HG02981 (cell line): Measurements from ENCODE around the gene ABCA1.
"Not testable (repeated sequence)": the region's sequence is repeated elsewhere in the genome, so short reads cannot be mapped to it uniquely, and the experiment has no call there.

Source experiments
- ATAC-seq: cut with Tn5 transposase; IDR thresholded peaks from one replicate; pipeline ENCODE4 v1.9.1; 2021; ENCODE audit warnings: mild to moderate bottlenecking, moderate library complexity; ENCODE audit not compliant: unreplicated experiment

ABCA1 gene

DNA sequence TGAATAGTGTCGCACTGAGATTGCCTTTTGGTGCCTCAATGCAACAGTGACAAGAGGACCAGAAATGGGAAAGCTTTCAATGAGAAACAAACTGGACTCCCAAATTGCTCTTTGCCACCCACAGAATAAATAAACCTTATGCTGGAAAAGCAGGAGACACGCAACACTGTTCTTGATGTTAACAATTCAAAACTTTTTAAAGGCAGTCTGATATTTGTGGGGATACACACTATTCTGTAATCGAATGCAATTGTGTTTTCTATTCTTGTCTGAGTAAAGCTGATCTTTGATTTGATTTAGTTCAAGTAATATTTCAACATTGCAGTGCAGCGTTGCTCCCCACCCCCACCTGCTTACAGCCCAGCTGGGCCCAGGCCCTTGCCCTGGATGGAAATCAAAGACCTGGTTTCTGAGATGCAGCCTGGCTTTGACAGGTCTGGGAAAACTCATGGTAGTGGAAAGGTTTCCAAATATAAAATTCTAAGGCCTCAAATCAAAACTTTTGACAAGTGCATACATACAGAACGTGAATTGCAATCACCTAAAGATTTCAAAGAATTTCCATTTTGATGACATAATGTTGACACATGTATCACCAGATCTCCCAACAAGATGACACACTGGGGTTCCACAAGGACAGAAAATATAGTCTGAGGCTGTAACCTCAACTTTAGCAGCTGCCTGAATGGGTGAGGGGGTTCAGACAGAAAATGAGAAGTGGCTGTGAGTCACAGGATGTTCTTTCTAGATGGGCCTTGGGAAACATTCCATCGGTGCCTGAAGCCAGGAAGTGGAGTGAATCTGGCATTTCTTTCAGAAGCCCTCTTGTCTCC lies 55.1 kb downstream of the ABCA1 start:
- no peak for ATAC-seq

DNA sequence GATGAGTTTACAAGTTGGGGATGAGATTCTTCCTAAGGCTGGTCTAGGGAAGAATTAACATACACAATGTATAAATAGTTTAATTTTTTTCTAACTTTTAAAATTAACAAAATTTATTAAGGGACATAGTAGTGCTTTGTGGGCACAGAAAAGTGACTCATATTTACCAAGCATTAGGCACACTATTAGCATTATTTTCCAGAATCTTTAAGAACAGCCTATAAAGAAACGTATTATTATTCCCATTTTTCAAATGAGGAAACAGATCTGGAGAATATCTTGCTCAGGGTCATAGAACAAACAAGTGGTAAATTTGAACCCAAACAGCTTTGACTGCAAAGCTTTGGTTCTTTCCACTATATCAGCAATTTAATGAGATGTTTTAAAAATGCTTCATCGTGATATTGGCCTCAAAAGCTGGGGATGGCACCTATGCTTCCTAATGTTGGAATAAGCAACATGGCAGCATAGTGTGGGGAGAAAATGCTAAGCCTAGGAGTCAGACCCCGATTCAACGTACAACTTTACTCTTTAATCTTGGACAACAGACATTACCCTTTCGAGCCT lies 55.9 kb downstream of the ABCA1 start:
- ATAC-seq, result no peak

DNA sequence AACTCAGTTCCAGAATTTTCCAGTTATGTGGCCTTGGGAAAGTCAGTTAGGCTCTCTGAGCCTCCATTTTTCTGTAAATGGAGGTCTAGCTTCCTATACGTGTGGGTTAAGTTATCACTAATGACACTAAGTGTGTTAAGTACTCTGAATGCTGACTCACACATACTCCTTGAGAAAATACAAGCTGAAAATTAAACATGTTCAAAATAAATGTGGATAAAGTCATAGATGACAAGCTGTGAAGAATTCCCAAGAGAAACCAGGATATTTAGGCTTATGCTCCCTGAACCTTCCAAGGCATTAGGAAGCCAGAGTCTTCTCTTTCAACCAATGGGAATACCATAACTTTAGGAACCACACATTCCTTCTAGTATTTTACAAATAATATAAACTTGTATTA lies 58.1 kb downstream of the ABCA1 start:
- no peak for ATAC-seq

DNA sequence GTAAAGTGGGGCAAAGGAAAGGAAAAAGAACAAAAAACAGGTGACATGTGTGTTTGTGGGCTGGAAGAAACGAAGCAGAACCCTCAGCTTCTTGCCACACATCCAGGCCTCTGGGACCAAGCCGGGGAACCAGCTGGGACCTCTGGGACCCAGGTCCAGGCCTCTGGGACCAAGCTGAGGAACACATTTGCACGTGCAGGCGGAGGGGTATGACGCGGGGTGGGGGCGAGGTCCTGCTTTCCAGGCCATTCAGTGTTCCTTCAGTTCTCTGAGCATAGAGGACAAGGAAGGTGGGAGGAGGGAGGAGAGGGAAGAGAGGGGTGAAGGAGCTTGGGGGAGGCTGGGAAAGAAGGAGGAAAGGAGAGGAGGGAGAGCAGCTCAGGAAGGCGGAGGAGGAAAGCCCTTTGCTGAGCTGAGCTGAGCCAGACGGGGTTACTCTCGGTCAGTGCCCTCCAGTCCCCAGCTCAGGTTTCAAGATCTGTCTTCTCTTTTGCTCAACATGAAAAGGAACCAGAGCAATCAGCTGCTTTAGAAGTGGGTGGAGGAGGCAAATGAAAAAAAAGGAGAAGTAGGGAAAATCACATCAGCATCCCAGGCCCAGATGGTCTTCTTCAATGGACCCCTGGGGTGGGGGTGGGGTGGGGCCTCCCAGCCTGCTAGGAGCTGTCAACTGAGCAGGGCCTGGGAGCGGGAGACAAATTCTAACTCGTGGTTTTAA lies 59.1 kb downstream of the ABCA1 start:
- peak; percentile 73 for ATAC-seq

DNA sequence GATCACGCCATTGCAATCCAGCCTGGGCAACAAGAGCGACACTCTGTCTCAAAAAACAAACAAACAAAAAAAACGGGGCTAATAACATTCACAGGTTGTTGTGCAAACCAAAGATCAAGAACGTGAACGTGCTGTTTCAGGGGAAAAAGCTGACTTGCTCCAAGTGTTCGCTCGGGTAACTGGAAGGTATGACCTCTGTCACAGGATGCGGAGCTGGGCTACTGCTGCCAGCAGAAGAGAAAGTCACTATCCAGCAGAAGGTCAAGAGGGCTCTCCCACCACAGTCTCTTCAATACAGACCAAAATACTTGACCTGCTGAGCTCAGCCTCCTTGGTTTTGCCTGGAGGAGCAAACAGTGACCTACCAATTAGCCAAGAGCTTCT lies 59.7 kb downstream of the ABCA1 start:
- ATAC-seq, result no peak

DNA sequence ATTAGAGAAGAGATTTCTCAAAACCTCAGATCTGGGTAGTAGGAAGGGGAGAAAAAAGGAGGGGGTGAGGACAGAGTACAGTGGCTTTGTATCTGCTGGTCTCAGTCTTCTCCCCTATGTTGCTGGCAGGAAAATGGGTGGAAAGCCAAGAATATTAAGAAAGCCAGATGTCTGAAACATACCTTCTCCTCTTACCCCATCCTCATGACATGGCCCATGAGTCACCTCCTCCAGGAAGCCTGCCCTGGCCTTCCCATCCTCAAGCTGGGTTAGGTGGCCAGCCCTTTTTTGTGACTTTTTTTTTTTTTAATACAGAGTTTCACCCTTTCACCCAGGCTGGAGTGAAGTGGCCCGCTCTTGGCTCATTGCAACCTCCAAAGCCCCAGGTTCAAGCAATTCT lies 61.8 kb downstream of the ABCA1 start:
- no peak for ATAC-seq

DNA sequence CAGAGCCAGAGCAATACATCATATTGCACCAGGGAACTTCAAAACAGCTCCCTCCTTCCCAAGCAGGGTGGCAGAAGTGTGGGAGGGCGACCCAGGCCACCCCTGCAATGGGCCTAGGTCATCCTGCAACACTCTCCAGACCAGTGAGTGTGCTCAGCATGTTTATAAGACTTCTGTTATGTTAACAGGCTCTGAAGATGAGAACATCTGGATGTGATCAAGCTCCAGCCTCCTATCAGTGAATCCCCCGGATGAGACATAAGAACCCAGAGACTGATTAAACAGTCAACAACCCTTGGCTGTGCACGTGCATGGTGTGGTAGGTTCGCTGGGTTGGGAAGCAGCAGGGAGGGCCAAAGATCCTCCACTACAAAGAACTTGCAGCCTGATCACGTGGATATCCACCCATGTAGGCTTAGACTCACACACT lies 63.3 kb downstream of the ABCA1 start:
- no peak for ATAC-seq

DNA sequence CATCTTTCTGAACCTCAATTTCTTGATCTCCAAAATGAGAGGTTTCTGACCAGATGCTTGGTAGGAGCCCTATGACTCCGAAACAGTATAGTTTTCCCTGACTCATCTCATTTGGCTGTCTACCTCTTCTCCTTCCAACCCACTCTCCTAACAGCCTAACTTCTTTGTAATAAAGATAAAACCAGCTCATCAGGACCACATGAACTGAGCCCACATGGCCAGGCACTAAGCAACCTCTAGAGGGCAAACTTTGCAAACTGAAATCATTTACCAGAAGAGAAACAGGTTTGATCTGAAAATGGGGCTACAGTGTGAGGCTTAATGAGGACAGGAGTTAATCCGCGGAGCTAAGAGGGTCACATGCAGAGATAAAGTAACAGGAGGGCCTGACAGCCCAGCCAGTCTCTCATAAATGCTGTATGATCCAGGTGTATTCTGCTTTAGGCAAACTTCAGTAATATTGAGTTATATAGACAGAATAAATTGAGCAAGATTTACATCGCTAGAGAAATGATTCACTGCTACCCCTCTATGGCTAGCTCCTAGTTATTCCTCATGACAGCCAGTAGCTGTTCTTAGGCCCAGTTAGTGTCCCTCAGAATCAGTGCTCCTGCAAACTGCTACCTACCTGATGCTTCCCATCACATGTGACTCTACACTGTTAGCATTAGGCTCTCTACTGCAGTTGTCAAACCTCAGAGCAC lies 64.6 kb downstream of the ABCA1 start:
- ATAC-seq, result peak; percentile 82

DNA sequence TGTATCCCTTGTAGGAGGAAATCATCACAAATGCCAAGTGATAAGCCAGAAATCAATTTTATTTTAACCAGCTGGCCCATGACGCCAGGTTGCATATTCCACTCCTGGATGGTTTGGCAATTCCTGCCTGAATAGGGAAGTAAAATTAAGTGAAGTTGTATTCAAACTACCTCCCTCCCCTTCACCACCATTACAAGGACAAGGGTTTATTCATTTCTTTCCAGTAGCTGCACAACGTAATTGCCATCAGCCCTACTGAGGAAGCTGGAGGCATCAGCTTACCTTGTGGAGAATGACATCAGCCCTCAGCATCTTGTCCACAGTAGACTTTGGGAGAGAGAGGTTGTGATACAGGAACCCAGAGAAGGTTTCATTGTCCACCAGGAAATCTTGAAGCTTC lies 66.6 kb downstream of the ABCA1 start:
- ATAC-seq, result no peak

DNA sequence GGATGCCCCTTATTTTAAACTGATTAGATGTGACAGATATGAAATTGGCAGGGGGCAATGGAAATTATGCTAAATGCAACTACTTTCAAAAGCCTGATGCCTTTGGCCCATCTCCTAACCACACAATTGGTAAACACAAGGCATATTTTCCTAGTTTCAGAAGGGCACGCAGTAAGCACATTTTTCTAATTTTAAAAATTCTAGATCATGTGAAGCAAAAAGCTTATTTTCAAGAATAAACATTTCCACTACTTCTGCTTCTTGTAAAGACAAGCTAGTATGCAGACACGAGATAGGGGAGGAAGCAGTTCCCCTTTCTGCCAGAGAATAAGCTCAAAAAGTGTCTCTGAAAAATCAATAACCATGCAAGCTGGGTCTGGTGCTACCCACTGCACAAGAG lies 67.7 kb downstream of the ABCA1 start:
- ATAC-seq, result no peak

DNA sequence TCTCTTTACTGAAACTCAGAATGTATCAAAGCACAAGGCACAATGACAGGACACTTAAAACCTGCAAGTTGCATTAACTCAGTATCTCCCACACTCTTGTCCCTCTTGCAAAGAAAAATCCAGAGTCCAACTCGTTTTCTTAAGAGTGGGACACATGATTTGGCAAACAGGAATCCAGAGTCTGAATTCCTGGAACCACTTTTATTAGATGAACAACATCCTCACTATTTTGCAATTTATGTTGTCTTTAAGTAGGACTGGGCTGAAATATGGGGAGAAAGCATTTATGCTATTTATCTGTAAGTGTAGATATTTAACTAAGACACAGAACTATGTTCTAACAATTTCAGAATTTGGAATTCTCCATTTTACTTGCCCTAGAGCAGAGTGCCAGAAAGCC lies 69.1 kb downstream of the ABCA1 start:
- no peak for ATAC-seq

DNA sequence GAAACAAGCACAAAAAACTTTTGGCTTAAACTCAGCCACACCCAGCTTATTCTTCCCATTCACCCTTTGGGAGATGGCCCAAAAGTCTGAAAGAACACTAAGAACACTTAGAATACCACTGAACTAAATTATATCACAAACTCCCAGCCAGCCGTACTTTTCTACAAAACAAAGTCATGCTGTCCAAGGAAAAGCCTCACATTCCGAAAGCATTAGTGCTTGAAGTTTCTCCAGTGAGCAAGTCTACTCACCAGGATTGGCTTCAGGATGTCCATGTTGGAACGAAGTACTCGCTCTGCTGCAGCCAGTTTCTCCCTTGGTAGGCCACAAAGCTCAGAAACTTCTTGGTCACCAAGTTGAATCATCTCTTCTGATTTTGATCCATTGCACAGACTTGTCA lies 69.7 kb downstream of the ABCA1 start:
- no peak for ATAC-seq

DNA sequence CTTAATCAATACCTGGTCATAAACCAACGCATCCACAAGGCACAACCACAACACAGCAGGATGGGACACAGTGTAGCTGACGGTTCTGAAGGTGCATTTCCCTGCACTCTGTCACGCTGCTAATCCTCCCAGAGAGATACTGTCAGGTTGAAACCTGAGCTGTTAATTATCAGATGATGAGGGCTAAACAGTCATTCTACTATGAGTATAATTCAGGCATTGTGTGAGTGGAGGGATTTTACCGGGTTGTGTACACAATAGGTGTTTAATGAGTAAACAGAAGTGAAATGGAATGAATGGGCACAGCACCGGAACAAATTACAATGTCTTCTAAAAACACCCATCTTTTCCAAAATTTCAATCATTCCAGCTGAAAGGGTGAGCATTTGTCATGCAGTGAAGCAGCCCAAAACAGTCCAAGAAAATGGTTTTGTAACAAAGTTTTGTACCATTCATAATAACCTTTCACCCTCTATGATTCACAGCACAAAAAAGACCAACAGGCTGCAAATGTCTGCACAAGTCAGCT lies 71.5 kb downstream of the ABCA1 start:
- no peak for ATAC-seq

DNA sequence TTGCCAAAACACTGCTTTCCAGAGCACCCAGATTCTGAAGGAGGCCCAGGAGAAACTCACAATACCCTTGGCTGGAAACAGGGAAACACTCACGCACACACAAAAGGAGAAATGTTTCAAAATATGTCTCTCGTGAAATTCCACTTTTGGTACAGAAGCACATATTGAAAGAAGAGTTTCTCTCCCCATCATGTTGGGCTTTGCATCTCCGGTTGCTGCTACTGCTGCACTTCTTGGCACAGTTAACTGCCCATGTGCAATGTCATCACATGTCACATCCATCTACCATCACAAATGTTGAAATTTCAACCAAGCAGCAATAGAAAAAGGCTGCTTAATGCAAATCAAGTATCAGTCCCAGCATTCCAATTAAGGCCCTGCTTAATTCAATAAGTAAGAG lies 72.1 kb downstream of the ABCA1 start:
- ATAC-seq, result no peak

DNA sequence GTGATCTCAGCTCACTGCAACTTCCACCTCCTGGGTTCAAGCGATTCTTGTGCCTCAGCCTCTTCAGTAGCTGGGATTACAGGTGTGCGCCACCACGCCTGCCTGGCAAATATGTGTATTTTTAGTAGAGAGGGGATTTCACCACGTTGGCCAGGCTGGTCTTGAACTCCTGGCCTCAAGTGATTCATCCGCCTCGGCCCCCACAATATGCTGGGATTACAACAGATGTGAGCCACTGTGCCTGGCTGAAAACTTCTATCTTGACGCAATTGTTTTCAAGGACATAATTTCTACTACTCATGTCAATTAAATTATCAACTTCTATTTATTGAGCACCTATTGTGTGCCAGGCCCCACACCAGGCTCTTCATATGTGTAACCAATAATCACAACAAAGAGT lies 72.7 kb downstream of the ABCA1 start:
- ATAC-seq, result not testable (repeated sequence)

DNA sequence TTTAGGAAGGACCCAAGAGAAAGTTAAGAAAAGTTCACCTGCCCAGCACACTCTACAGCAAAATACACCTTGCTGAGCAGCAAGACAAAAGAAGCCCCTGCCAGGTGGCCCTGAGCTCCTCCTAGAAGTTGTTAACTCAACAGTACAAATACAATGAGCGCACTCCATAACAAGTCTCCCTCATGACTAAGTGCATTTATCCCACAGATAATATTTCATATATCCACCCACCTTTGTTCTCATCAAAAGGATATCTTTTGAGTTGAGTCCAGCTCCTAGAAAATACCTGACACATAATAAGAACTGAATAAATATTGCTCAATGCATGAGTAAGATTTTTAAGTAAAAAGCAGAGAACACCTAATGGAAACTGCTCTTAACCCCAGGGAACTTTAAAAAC lies 73.3 kb downstream of the ABCA1 start:
- ATAC-seq, result no peak

DNA sequence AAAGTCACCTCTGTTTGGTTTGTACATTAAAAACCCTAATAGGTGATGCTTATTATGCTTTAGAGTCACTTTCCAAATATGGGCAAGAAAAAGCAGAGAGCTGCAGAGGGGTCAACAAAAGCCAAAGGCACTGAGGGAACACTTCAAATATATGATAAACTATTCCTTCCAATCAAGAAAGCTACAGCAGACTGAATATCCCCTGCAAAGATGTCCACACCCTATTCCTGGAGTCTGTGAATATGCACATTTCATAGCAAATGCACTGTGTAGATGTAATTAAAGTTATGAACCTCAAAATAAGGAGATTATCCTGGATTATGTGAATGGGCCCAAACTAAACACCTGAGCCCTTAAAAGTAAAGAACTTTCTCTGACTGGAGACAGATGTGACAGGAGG lies 74.3 kb downstream of the ABCA1 start:
- ATAC-seq, result no peak

DNA sequence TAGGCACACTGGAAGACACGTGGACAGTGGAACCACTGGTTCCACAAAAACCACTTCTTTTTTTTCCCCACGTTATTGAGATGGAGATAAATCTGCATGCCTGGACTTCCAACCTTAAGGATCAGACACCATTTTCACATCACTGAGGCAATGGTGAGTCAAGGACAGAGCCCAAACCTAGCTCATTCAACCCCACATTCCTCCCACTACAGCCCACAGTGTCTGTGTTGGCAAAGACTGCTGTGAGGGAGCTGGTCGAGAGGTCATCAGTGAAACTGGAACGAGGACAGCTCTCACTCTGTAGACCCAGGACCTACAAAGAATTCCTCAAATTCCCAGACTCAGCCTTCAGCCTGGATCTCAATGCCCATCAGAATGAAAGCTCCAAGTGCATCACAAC lies 74.8 kb downstream of the ABCA1 start:
- no peak for ATAC-seq

DNA sequence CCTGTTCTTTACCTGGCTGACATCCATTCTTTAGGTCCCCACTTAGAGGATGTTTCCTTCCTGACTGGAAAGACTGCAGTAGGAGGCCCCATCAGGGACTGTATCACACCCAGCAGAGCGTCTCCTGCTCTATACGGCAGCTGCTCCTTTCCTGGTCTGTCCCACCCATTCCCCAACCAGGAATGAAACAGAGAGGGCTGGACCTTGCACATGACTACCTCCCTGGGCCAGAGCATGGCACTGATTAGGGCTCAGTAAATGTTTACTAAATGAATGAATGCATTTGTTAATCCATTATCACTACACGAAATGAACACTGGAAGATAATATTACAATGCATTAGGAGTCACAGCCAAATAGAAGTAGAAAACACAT lies 76.4 kb downstream of the ABCA1 start:
- no peak for ATAC-seq

DNA sequence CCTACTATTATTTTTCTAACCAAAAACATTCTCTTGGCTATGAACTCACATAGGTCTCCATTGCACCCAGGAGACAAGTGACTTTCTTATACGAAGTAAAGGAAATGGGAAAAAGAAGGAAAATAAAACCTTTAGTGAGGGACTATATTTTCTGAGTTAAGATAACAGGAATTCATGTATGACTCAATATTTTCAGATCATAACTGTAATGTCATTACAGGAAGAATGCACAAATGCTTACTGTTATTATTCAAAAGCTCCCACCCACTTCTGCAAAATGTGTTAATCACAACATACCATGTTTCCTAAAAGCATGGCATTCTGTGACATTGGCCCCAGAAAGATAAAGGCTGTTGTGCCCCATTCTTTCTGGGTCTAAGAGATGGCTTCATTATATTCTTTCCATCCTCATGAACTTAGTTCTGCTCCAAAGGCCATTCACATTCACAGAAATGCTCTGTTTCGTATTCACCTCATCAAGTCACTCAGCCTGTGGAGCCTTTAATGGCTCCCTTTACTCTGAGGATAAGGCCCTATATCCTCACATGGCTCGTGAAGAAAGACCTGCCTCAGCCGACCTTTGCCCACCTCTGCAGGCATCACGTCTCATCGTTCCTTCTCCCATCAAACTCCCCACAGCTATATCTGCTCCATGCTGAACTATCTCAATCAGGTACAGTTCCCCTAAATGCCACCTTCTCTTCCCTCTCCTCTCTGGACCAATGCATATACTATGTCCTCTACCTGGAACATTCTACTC lies 77.0 kb downstream of the ABCA1 start:
- no peak for ATAC-seq

DNA sequence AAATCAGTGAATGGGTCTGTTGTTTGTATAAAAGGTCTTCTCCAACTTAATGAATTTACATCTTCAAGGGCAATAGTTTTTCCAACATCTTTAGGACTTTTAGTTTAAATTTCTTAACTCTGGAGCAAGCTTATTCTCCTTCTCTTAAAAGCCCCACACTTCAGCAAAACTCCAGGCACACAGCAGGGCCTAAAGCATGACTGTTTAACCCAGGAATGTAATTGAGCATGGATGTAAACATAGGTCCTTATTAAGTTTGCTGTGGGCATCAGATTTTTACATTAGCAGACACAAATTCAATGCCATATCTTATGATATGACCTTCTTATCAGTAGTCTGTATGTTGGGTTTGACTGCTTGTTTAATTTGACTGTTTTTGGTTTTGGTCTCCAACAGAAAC lies 78.9 kb downstream of the ABCA1 start:
- no peak for ATAC-seq
